ENCODE results near the gene B3GALT5. TPM values are rescaled to one million over a fixed set of nuclear protein-coding genes. Genes with fewer than 3 reads are reported as not detected.

Gene B3GALT5
- total RNA-seq, 2 donors from 2014 or later, result 114 to 205 TPM

- Histone ChIP-seq H3K4me3 (no peak overlapping the region), H3K9ac (ENCODE audit: low read depth in 2 of 2, low read length in 2 of 2) (no peak overlapping the region), H3K9me3 (no peaks in the 10 kb centered on the region), H3K27me3 (no peaks in the 10 kb centered on the region), H3K36me3 (no peaks in the 10 kb centered on the region), H3K4me1 (no peaks in the 10 kb centered on the region), H3K27ac (no peak overlapping the region)
- TF ChIP-seq CTCF (IDR thresholded peaks at IDR 0.05), result no peak
- intact Hi-C loops (cut with DNase I), result no loop called here
- no peak for DNase-seq
These were observed 63.4 kb downstream of the B3GALT5 start for GRCh38 chr21:39675993-39676661.

GRCh38 chr21:39680216-39680615 is 67.5 kb downstream of the B3GALT5 start:
- Histone ChIP-seq H3K36me3 (no peaks in the 10 kb centered on the region), H3K9ac (ENCODE audit: low read depth in 2 of 2, low read length in 2 of 2) (no peak overlapping the region), H3K27ac (no peak overlapping the region), H3K4me1 (no peaks in the 10 kb centered on the region), H3K27me3 (no peaks in the 10 kb centered on the region), H3K4me3 (no peak overlapping the region), H3K9me3 (no peaks in the 10 kb centered on the region)
- no peak for TF ChIP-seq CTCF (IDR thresholded peaks at IDR 0.05)
- no peak for DNase-seq
- intact Hi-C loops (cut with DNase I), result no loop called here

- H3K27me3 ChIP-seq, result no peaks in the 10 kb centered on the region
- H3K4me3 ChIP-seq, result no peak overlapping the region
- DNase-seq, result no peak
- H3K4me1 ChIP-seq, result no peaks in the 10 kb centered on the region
- no peaks in the 10 kb centered on the region for H3K9me3 ChIP-seq
- TF ChIP-seq CTCF (IDR thresholded peaks at IDR 0.05), result no peak
- no peak overlapping the region for H3K27ac ChIP-seq
- intact Hi-C loops (cut with DNase I), result no loop called here
- H3K9ac ChIP-seq (ENCODE audit: low read depth in 2 of 2, low read length in 2 of 2), result no peak overlapping the region
- no peaks in the 10 kb centered on the region for H3K36me3 ChIP-seq
These were observed 68.5 kb downstream of the B3GALT5 start for GRCh38 chr21:39681257-39681656.

- DNase-seq, result no peak
- Histone ChIP-seq H3K9ac (ENCODE audit: low read depth in 2 of 2, low read length in 2 of 2) (no peak overlapping the region), H3K27ac (no peak overlapping the region), H3K4me1 (no peaks in the 10 kb centered on the region), H3K27me3 (no peaks in the 10 kb centered on the region), H3K36me3 (no peaks in the 10 kb centered on the region), H3K4me3 (no peak overlapping the region), H3K9me3 (no peaks in the 10 kb centered on the region)
- intact Hi-C loops (cut with DNase I), result no loop called here
- no peak for TF ChIP-seq CTCF (IDR thresholded peaks at IDR 0.05)
These were observed 69.1 kb downstream of the B3GALT5 start for GRCh38 chr21:39681845-39682244.

GRCh38 chr21:39685236-39685635 is 72.5 kb downstream of the B3GALT5 start:
- intact Hi-C loops (cut with DNase I), result no loop called here
- no peak overlapping the region for H3K27ac ChIP-seq

More at GRCh38 chr21:39685236-39685635, 72.5 kb downstream of the B3GALT5 start:
- Histone ChIP-seq H3K9me3 (no peaks in the 10 kb centered on the region), H3K9ac (ENCODE audit: low read depth in 2 of 2, low read length in 2 of 2) (no peak overlapping the region), H3K27me3 (no peaks in the 10 kb centered on the region), H3K4me1 (no peaks in the 10 kb centered on the region), H3K36me3 (no peaks in the 10 kb centered on the region), H3K4me3 (no peak overlapping the region)
- TF ChIP-seq CTCF (IDR thresholded peaks at IDR 0.05), result no peak
- no peak for DNase-seq
